Caco-2 (cell line): ENCODE data around the gene MOB2. TPM values are rescaled to one million over a fixed set of nuclear protein-coding genes. Genes with fewer than 3 reads are reported as not detected.

Source experiments
- BruUV-seq: library from RNA; stranded (reverse); fragments of 400-500 nt; replicated peaks from 2 replicates; lab custom pipeline; 2021; lab: Mats Ljungman, UMichigan
- CTCF ChIA-PET: fragments of 300-600 bp; sonication (Branson Sonifier 250); formaldehyde crosslinking; loops from one replicate; lab custom pipeline; 2022; ENCODE audit warnings: antibody characterized with exemption; lab: Charles Lee
- POLR2A ChIA-PET: fragments of 300-600 bp; sonication (Branson Sonifier 250); formaldehyde crosslinking; loops from one replicate; lab custom pipeline; 2022; ENCODE audit warnings: antibody characterized with exemption; lab: Charles Lee
- DNase-seq, 2 experiments: peaks; one replicate each; pipeline versions ENCODE4 v3.0.0 to v3.0.0-alpha.2; 2020 to 2022
- H3K27me3 ChIP-seq: replicated peaks from 2 replicates; pipeline ENCODE4 v1.6.0; 2011; ENCODE audit warnings: low read length; ENCODE audit not compliant: control insufficient read depth, insufficient read depth
- H3K36me3 ChIP-seq: 2 replicates; pipeline ENCODE4 v1.5.1; 2011; ENCODE audit warnings: low read length; ENCODE audit not compliant: control insufficient read depth, insufficient read depth
- H3K4me1 ChIP-seq: fragments of 250-450 bp; sonication (Bioruptor Pico); 2 replicates; pipeline ENCODE4 v1.5.1; 2020; ENCODE audit warnings: mild to moderate bottlenecking
- H3K4me3 ChIP-seq: 2 replicates; pipeline ENCODE4 v1.5.1; 2011; ENCODE audit warnings: low read depth, mild to moderate bottlenecking, control low read depth, low read length
- H3K9me3 ChIP-seq: fragments of 250-450 bp; sonication (Bioruptor Pico); 2 replicates; pipeline ENCODE4 v1.5.1; 2020; ENCODE audit warnings: mild to moderate bottlenecking, moderate library complexity
- H3K27ac Mint-ChIP-seq: one replicate; pipeline ENCODE4 v1.8.0; 2022; ENCODE audit warnings: mixed read lengths; ENCODE audit not compliant: unreplicated experiment
- H3K27me3 Mint-ChIP-seq: one replicate; pipeline ENCODE4 v1.8.0; 2022; ENCODE audit warnings: mixed read lengths; ENCODE audit not compliant: insufficient read depth, unreplicated experiment
- H3K36me3 Mint-ChIP-seq: one replicate; pipeline ENCODE4 v1.8.0; 2022; ENCODE audit warnings: mild to moderate bottlenecking, mixed read lengths; ENCODE audit not compliant: insufficient read depth, unreplicated experiment
- H3K4me1 Mint-ChIP-seq: one replicate; pipeline ENCODE4 v1.8.0; 2022; ENCODE audit warnings: low read depth, mixed read lengths; ENCODE audit not compliant: unreplicated experiment
- H3K4me3 Mint-ChIP-seq: one replicate; pipeline ENCODE4 v1.8.0; 2022; ENCODE audit warnings: mild to moderate bottlenecking, moderate library complexity, mixed read lengths; ENCODE audit not compliant: unreplicated experiment
- H3K9me3 Mint-ChIP-seq: one replicate; pipeline ENCODE4 v1.8.0; 2022; ENCODE audit warnings: mixed read lengths; ENCODE audit not compliant: unreplicated experiment
- intact Hi-C: fragments of 100-400 bp; cut with micrococcal nuclease; formaldehyde crosslinking; loops from one replicate; pipeline ENCODE4 v1.10.0; 2022; ENCODE audit not compliant: unreplicated experiment
- total RNA-seq: library from RNA; stranded (reverse); gene quantifications from 2 replicates; pipeline ENCODE4 v1.2.3, GENCODE V29; 2022
- TF ChIP-seq, protein P1 (sequence below), 2 experiments: fragments of 200-600 bp in 1 of 2; IDR thresholded peaks; 1 replicate in 1 of 2; 2 replicates in 1 of 2; pipeline versions ENCODE4 v1.5.1 to v1.8.0; 2011 to 2022; ENCODE audit warnings: antibody characterized with exemption in 1 of 2, control low read depth in 1 of 2, inconsistent platforms in 1 of 2, low read depth in 1 of 2, low read length in 1 of 2, mild to moderate bottlenecking in 1 of 2, moderate library complexity in 1 of 2; ENCODE audit not compliant: insufficient read depth in 1 of 2, severe bottlenecking in 1 of 2, unreplicated experiment in 1 of 2

The MOB2 gene
- total RNA-seq, 1 experiment from 2014 or later = 32.7 TPM

DNA sequence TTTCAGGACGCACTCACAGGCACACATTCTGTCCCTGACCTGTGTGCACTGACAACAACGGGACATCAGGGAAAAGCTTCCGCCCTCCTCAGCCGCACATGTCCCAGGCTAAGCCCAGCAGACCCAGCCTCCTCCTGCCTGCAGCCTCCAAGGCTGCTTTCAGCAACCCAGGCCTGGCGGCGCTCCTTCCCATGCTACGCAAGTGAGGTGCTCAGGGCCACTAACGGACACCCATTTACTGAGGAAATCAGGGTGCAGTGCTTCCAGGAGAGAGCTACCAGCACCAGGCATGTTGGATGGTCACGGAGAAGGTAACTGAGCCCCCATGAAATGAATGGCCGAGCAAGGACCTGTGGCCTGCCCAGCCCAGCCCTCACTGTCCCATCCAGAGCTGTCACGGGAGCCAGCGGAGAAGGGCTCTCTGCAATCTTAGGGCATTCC is 6.9 kb downstream of the MOB2 start:
- no peak for DNase-seq
- TF ChIP-seq, protein P1, sequence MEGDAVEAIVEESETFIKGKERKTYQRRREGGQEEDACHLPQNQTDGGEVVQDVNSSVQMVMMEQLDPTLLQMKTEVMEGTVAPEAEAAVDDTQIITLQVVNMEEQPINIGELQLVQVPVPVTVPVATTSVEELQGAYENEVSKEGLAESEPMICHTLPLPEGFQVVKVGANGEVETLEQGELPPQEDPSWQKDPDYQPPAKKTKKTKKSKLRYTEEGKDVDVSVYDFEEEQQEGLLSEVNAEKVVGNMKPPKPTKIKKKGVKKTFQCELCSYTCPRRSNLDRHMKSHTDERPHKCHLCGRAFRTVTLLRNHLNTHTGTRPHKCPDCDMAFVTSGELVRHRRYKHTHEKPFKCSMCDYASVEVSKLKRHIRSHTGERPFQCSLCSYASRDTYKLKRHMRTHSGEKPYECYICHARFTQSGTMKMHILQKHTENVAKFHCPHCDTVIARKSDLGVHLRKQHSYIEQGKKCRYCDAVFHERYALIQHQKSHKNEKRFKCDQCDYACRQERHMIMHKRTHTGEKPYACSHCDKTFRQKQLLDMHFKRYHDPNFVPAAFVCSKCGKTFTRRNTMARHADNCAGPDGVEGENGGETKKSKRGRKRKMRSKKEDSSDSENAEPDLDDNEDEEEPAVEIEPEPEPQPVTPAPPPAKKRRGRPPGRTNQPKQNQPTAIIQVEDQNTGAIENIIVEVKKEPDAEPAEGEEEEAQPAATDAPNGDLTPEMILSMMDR (IDR thresholded peaks at IDR 0.05; ENCODE audit: insufficient read depth in 1 of 2, low read depth in 1 of 2, low read length in 1 of 2, severe bottlenecking in 1 of 2, unreplicated experiment in 1 of 2) = no peak
- H3K27me3 Mint-ChIP-seq = no peaks in the 10 kb centered on the region
- no peak overlapping the region for H3K27ac Mint-ChIP-seq
- no peaks in the 10 kb centered on the region for H3K9me3 ChIP-seq
- CTCF ChIA-PET = interaction anchor here (0.6 kb wide), 1 partner anchor 42 kb away, joined by 4 read pairs; no protein-coding TSS in a partner anchor
- BruUV-seq = no TSS peak
- H3K36me3 ChIP-seq = peaks cover 2% of the 10 kb centered on the region
- no peaks in the 10 kb centered on the region for H3K27me3 ChIP-seq
- H3K4me3 ChIP-seq = no peak overlapping the region
- H3K4me3 Mint-ChIP-seq = no peak overlapping the region
- no peaks in the 10 kb centered on the region for H3K9me3 Mint-ChIP-seq
- H3K4me1 ChIP-seq = no peaks in the 10 kb centered on the region
- no peaks in the 10 kb centered on the region for H3K4me1 Mint-ChIP-seq
- POLR2A ChIA-PET = no interaction called here
- peaks cover 9% of the 10 kb centered on the region for H3K36me3 Mint-ChIP-seq
- intact Hi-C loops = no loop called here

DNA sequence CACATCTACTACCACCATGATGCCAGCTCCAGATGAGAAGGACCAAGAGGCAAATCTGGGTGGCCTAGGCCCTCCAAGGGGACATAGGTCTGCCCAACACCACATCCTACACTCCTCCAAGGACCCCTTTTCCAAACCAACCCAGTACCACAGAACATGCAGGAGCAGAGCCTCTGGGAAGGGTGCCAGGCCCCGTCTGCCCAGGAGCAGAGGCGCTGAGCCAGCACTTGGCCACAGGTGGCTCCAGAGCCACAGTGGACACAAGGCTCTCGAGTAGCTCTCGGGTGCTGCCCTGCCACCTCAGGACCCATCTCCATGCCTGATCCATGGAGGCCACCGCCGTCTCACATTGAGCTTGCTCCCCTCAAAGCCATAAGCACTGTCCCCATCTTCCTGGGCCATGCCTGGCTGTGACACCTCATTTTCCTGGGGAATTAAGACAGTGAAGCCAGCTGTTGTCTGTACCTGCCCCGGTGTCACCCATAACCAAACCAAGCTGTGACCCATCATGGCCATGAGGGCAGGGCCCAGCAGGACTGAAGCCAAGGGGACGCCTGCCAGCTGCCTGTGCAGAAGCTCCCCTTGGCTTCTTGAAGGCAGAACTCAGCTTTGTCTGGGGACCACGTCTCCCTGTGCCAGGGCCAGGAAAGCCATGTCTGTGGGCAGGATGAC is 7.4 kb downstream of the MOB2 start:
- intact Hi-C loops = no loop called here
- POLR2A ChIA-PET = no interaction called here
- DNase-seq = no peak
- TF ChIP-seq, protein P1 (IDR thresholded peaks at IDR 0.05; ENCODE audit: insufficient read depth in 1 of 2, low read depth in 1 of 2, low read length in 1 of 2, severe bottlenecking in 1 of 2, unreplicated experiment in 1 of 2) = no peak
- Mint-ChIP-seq H3K27ac (no peak overlapping the region), H3K9me3 (no peaks in the 10 kb centered on the region), H3K27me3 (no peaks in the 10 kb centered on the region), H3K4me3 (no peak overlapping the region), H3K4me1 (no peaks in the 10 kb centered on the region), H3K36me3 (peaks cover 15% of the 10 kb centered on the region)
- H3K27me3 ChIP-seq = no peaks in the 10 kb centered on the region
- H3K4me3 ChIP-seq = no peak overlapping the region
- H3K4me1 ChIP-seq = no peaks in the 10 kb centered on the region
- no peaks in the 10 kb centered on the region for H3K9me3 ChIP-seq
- peaks cover 2% of the 10 kb centered on the region for H3K36me3 ChIP-seq
- CTCF ChIA-PET = interaction anchor here (0.6 kb wide), 1 partner anchor 41 kb away, joined by 4 read pairs; no protein-coding TSS in a partner anchor
- no TSS peak for BruUV-seq

DNA sequence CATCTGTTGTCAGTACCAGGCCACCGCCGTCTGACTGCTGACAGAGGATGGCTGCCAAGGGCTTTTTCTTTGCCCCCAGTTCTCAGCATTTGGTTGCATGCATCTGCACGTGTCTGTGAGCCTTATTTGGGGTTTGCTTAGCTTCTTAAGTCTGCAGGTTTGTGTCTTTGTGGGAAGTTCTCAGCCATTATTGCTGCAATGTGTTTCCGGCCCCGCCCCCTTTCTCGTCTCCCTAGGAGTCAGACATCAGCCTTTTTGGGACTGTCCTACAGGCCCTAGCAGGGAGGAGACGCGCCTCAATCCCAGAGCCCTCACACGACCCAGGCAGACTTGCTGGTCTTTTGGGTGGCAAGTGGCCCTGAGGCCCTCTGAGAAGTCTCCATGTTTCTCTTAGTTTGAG is 8.0 kb downstream of the MOB2 start:
- H3K4me1 Mint-ChIP-seq = no peaks in the 10 kb centered on the region
- ChIA-PET POLR2A (interaction anchor here (0.6 kb wide), 1 partner anchor 93 kb away, joined by 3 read pairs; the partner anchor contains the start of gene DUSP8), CTCF (no interaction called here)
- H3K4me1 ChIP-seq = no peaks in the 10 kb centered on the region
- intact Hi-C loops = no loop called here
- DNase-seq = no peak
- H3K36me3 ChIP-seq = peaks cover 2% of the 10 kb centered on the region
- no peaks in the 10 kb centered on the region for H3K27me3 ChIP-seq
- H3K9me3 ChIP-seq = no peaks in the 10 kb centered on the region
- BruUV-seq = no TSS peak
- H3K4me3 Mint-ChIP-seq = no peak overlapping the region
- H3K27ac Mint-ChIP-seq = no peak overlapping the region
- H3K27me3 Mint-ChIP-seq = no peaks in the 10 kb centered on the region
- TF ChIP-seq, protein P1 (IDR thresholded peaks at IDR 0.05; ENCODE audit: insufficient read depth in 1 of 2, low read depth in 1 of 2, low read length in 1 of 2, severe bottlenecking in 1 of 2, unreplicated experiment in 1 of 2) = no peak
- peaks cover 18% of the 10 kb centered on the region for H3K36me3 Mint-ChIP-seq
- H3K4me3 ChIP-seq = no peak overlapping the region
- no peaks in the 10 kb centered on the region for H3K9me3 Mint-ChIP-seq
